Endothelial cell of umbilical vein (primary cell): Measurements from ENCODE around the gene SVEP1. TPM values are rescaled to one million over a fixed set of nuclear protein-coding genes. Genes with fewer than 3 reads are reported as not detected.
A peak's percentile ranks its signal among the peaks of the same experiment; 100 is the strongest.

ENCODE experiments used
- BruUV-seq: library from RNA; stranded (reverse); fragments of 400-500 nt; replicated peaks from 2 replicates; lab custom pipeline; 2021; lab: Mats Ljungman, UMichigan
- CTCF ChIA-PET: fragments of 300-600, 350-600 bp; sonication (Branson Sonifier 250); formaldehyde crosslinking; loops from one replicate; lab custom pipeline; 2021; ENCODE audit warnings: antibody characterized with exemption, inconsistent platforms; lab: Charles Lee
- POLR2A ChIA-PET: fragments of 300-600, 350-600 bp; sonication (Branson Sonifier 250); formaldehyde crosslinking; loops from one replicate; lab custom pipeline; 2021; ENCODE audit warnings: antibody characterized with exemption, inconsistent platforms; lab: Charles Lee
- DNase-seq: peaks from one replicate; pipeline ENCODE4 v3.0.0-alpha.2; 2011; ENCODE audit warnings: low read depth, low spot score
- FAIRE-seq: peaks from 2 replicates; lab custom pipeline; 2011; peaks lifted over from hg19 to GRCh38; lab: Jason Lieb, UNC
- H2AFZ ChIP-seq: 2 replicates; pipeline ENCODE4 v1.6.0; 2012; ENCODE audit warnings: low read depth, low read length, control low read depth, inconsistent platforms
- H3K27ac ChIP-seq: 2 replicates; pipeline ENCODE4 v1.5.1; 2011; ENCODE audit warnings: low read depth, mild to moderate bottlenecking, control low read depth, low read length, moderate library complexity; ENCODE audit not compliant: insufficient read depth
- H3K27me3 ChIP-seq, 2 experiments: 2 replicates each; pipeline versions ENCODE4 v1.6.0 to v1.6.1; 2011; ENCODE audit warnings: low read length in 2 of 2, mixed read lengths in 1 of 2; ENCODE audit not compliant: control insufficient read depth in 2 of 2, insufficient read depth in 2 of 2
- H3K36me3 ChIP-seq, 2 experiments: 2 replicates in 1 of 2; 3 replicates in 1 of 2; pipeline ENCODE4 v1.5.1; 2011; ENCODE audit warnings: low read length in 2 of 2, mild to moderate bottlenecking in 1 of 2, moderate library complexity in 1 of 2; ENCODE audit not compliant: control insufficient read depth in 2 of 2, insufficient read depth in 2 of 2; ENCODE audit errors: extremely low read depth in 1 of 2
- H3K4me1 ChIP-seq: 3 replicates; pipeline ENCODE4 v1.5.1; 2011; ENCODE audit warnings: mild to moderate bottlenecking, low read length; ENCODE audit not compliant: control insufficient read depth, insufficient read depth; ENCODE audit errors: extremely low read depth
- H3K4me2 ChIP-seq: 2 replicates; pipeline ENCODE4 v1.6.1; 2011; ENCODE audit warnings: low read length, control low read depth, mixed read lengths; ENCODE audit not compliant: insufficient read depth
- H3K4me3 ChIP-seq, 3 experiments: fragments of 200-600 bp in 1 of 3; sonication (generic), shearing (Covaris generic) in 1 of 3; replicated peaks in 1 of 3; 2 replicates each; pipeline ENCODE4 v1.5.1; 2011 to 2016; ENCODE audit warnings: control low read depth in 3 of 3, low read length in 3 of 3, mild to moderate bottlenecking in 2 of 3, inconsistent platforms in 1 of 3, low read depth in 1 of 3, moderate library complexity in 1 of 3; ENCODE audit not compliant: insufficient read depth in 1 of 3
- H3K79me2 ChIP-seq: 2 replicates; pipeline ENCODE4 v1.6.0; 2012; ENCODE audit warnings: low read length, inconsistent platforms; ENCODE audit not compliant: control insufficient read depth, insufficient read depth
- H3K9ac ChIP-seq: replicated peaks from 2 replicates; pipeline ENCODE3; 2011; ENCODE audit warnings: low read length, control low read depth; ENCODE audit not compliant: insufficient read depth; ENCODE audit errors: extremely low read depth
- H3K9me1 ChIP-seq: replicated peaks from 3 replicates; pipeline ENCODE4 v1.6.0; 2011; ENCODE audit warnings: mild to moderate bottlenecking, low read length; ENCODE audit not compliant: control insufficient read depth, insufficient read depth; ENCODE audit errors: extremely low read depth
- H3K9me3 ChIP-seq: replicated peaks from 2 replicates; pipeline ENCODE4 v1.5.1; 2012; ENCODE audit warnings: low read length, inconsistent platforms; ENCODE audit not compliant: control insufficient read depth, insufficient read depth
- H4K20me1 ChIP-seq: replicated peaks from 2 replicates; pipeline ENCODE3; 2011; ENCODE audit warnings: mild to moderate bottlenecking, low read length; ENCODE audit not compliant: control insufficient read depth, insufficient read depth; ENCODE audit errors: extremely low read depth
- CTCF ChIP-seq, 2 donors: IDR thresholded peaks; 1 replicate in 1 of 2; 2 replicates in 1 of 2; pipeline ENCODE4 v1.5.1; 2011; ENCODE audit warnings: low read length in 2 of 2, mild to moderate bottlenecking in 2 of 2, moderate library complexity in 2 of 2, control low read depth in 1 of 2, inconsistent platforms in 1 of 2, low read depth in 1 of 2; ENCODE audit not compliant: insufficient read depth in 1 of 2; ENCODE audit errors: extremely low read depth in 1 of 2
- FOS ChIP-seq: IDR thresholded peaks from 2 replicates; pipeline ENCODE4 v1.6.1; 2011; ENCODE audit warnings: mild to moderate bottlenecking, low read length, moderate library complexity, borderline replicate concordance; ENCODE audit not compliant: insufficient read depth
- MAX ChIP-seq: IDR thresholded peaks from 2 replicates; pipeline ENCODE4 v1.6.1; 2011; ENCODE audit not compliant: insufficient read depth, insufficient read length
- MYC ChIP-seq: IDR thresholded peaks from one replicate; pipeline ENCODE4 v1.6.1; 2011; ENCODE audit warnings: mild to moderate bottlenecking, low read depth, low read length
- dilution Hi-C: fragments of 300-500 bp; cut with MboI; formaldehyde crosslinking; loops from one replicate; pipeline ENCODE4 v1.15.0; 2019; ENCODE audit warnings: low sequenced_read_pairs; ENCODE audit not compliant: extremely low pct_ligation_motif_present
- intact Hi-C: fragments of 100-400 bp; cut with micrococcal nuclease; formaldehyde crosslinking; loops from one replicate; pipeline ENCODE4 v1.10.0; 2022
- polyA plus RNA-seq, 4 experiments: library from polyadenylated mRNA; depleted of rRNA in 3 of 4; stranded (reverse) in 3 of 4; unstranded in 1 of 4; fragments of >200 nt; gene quantifications; 2 replicates each; pipeline versions ENCODE4 v1.2.1 to v1.2.3, GENCODE V29; 2011 to 2012; ENCODE audit warnings: missing spikeins in 1 of 4
- total RNA-seq: library from RNA; stranded (reverse); gene quantifications from 2 replicates; pipeline ENCODE4 v1.2.3, GENCODE V29; 2021

The SVEP1 gene
- total and polyA plus RNA-seq, 2 donors (not counting 3 experiments of a cell fraction or from before 2014, with no cell fraction given): 0.04 to 0.29 TPM

GRCh38 chr9:110426052-110426709, 153.4 kb downstream of the SVEP1 start:
- POLR2A ChIA-PET: no interaction called here
- H3K9me1 ChIP-seq: no peaks in the 10 kb centered on the region
- TF ChIP-seq MYC: no peak
- peak in 1 of 2 donors; percentile 12 for TF ChIP-seq CTCF (IDR thresholded peaks at IDR 0.05; ENCODE audit: extremely low read depth in 1 of 2, insufficient read depth in 1 of 2, low read depth in 1 of 2, low read length in 2 of 2)
- no peak for TF ChIP-seq FOS
- H4K20me1 ChIP-seq: no peaks in the 10 kb centered on the region
- no peaks in the 10 kb centered on the region for H3K27me3 ChIP-seq
- no peaks in the 10 kb centered on the region for H3K36me3 ChIP-seq
- BruUV-seq: no TSS peak
- FAIRE-seq (no peak), DNase-seq (peak; percentile 16)
- intact Hi-C loops (loop anchor here (5.0 kb wide), 2 partner anchors 244 to 871 kb away; no protein-coding TSS in a partner anchor), dilution Hi-C loops (no loop called here)
- H3K9me3 ChIP-seq: no peaks in the 10 kb centered on the region
- CTCF ChIA-PET: no interaction called here
- H2AFZ ChIP-seq: no peak overlapping the region
- no peaks in the 10 kb centered on the region for H3K4me1 ChIP-seq
- no peak overlapping the region for H3K4me3 ChIP-seq
- H3K27ac ChIP-seq: no peak overlapping the region
- H3K79me2 ChIP-seq: no peaks in the 10 kb centered on the region
- H3K4me2 ChIP-seq: no peak overlapping the region
- no peak overlapping the region for H3K9ac ChIP-seq

- H3K27me3 ChIP-seq: no peaks in the 10 kb centered on the region
- no peak overlapping the region for H3K4me2 ChIP-seq
- no peaks in the 10 kb centered on the region for H3K79me2 ChIP-seq
- no peak overlapping the region for H2AFZ ChIP-seq
- H3K36me3 ChIP-seq: no peaks in the 10 kb centered on the region
- no peaks in the 10 kb centered on the region for H4K20me1 ChIP-seq
- dilution Hi-C loops (no loop called here), intact Hi-C loops (no loop called here)
- FAIRE-seq: no peak
- ChIA-PET POLR2A (no interaction called here), CTCF (interaction anchor here (1.1 kb wide), 2 partner anchors 11 to 13 kb away, joined by 3 to 5 read pairs; no protein-coding TSS in a partner anchor)
- no peaks in the 10 kb centered on the region for H3K4me1 ChIP-seq
- no peaks in the 10 kb centered on the region for H3K9me1 ChIP-seq
- no TSS peak for BruUV-seq
- TF ChIP-seq MAX: no peak
- DNase-seq: no peak
- no peaks in the 10 kb centered on the region for H3K9me3 ChIP-seq
- H3K27ac ChIP-seq: no peak overlapping the region
- no peak overlapping the region for H3K4me3 ChIP-seq
- H3K9ac ChIP-seq: no peak overlapping the region
These were observed 165.1 kb downstream of the SVEP1 start for GRCh38 chr9:110414471-110414870.
